ENCODE data around the gene KIF3B. TPM values are rescaled to one million over a fixed set of nuclear protein-coding genes. Genes with fewer than 3 reads are reported as not detected.
"Not testable (repeated sequence)": the region's sequence is repeated elsewhere in the genome, so short reads cannot be mapped to it uniquely, and the experiment has no call there.

KIF3B gene
- total RNA-seq, 1 donor from 2014 or later: 92.5 TPM

GRCh38 chr20:32333181-32333987, 55.9 kb downstream of the KIF3B start:
- DNase-seq: no peak

- DNase-seq: peak; percentile 11
These were observed 56.8 kb downstream of the KIF3B start for GRCh38 chr20:32333988-32334885.

- DNase-seq: no peak
These were observed 59.5 kb downstream of the KIF3B start for GRCh38 chr20:32336918-32337347.

GRCh38 chr20:32337937-32338661, 60.6 kb downstream of the KIF3B start:
- DNase-seq: no peak

- DNase-seq: no peak
These were observed 61.2 kb downstream of the KIF3B start for GRCh38 chr20:32338665-32339064.

DNA sequence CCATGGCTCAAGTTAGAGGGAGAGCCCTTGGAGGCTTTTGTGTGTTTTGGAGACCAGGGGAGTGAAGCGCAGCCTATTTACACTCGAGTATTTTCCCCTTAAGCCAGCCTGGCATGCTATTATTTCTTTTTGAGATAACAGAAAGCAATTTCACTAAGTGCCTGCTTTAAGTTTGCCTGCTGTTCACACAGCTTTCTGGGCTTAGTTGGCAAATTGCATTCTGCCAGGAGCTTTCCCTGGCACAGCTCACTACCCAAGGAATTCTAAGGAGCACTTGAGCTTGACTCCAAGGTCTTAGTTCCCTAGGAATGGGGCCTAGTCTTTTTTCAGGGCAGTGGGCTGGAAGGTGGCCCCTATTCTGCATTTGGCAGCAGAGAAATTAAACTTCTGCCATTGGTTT, 61.7 kb downstream of the KIF3B start:
- no peak for DNase-seq

DNA sequence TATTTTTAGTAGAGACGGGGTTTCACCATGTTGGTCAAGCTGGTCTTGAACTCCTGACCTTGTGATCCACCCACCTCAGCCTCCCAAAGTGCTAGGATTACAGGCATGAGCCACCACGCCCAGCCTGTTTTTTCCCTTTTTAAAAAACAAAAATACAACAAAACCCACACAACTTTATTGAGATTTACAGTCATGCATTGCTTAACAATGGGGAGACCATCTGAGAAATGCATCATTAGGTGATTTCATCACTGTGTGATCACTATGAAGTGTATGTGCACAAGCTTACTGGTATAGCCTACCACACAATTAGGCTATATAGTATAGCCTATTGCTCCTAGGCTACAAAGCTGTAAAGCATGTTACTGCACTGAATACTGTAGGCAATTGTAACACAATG, 63.6 kb downstream of the KIF3B start:
- not testable (repeated sequence) for DNase-seq

- no peak for DNase-seq
These were observed 66.0 kb downstream of the KIF3B start for GRCh38 chr20:32343439-32343838.

DNA sequence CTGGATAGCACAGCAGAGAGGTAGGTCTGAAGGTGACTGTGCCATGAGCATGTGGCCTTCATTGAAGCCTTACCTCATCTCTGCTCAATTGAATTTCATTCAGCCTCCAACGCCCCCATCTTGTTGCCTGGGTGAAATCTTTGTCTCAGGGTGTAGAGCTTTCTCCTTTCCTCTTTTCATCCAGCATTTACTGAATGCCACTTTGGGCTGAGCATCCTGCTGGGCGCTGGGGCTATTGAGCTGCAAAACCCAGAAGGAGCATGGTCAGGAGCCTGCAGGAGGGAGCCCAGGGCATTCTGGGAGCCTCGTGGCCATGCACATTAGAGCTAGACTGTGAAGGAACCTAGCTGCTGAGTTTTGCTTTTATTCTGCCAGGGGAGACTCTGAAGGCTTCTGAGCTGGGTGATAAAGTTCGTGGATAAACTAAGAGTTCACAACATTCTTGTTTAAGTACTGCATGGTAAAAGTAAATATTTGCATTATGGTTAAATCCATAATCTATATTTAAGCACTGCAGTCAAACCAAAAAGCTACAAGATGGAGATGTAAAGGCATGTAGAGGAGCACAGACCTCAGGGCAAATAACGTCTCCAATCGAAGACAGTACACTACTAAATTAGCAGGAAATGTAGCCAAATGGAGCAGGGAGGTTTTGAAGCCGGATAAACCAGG, 67.5 kb downstream of the KIF3B start:
- DNase-seq: no peak

DNA sequence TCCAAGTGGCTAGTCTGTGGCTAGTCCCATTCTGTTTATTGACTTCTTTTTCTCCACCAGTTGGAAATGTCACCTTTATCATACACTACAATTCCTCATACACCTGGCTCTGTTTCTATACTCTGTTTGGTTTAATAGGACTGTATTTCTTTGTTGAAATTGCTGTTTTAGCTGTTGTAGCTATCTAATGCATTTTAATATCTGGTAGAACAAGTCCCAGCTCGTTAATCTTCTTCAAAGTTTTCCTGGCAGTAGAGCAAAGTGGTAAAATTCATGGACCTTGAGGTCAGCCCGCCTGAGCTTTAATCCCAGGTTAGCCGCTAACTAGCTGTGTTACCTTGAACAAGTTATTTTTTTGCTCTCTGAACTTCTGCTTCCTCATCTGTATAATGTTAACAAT, 70.8 kb downstream of the KIF3B start:
- DNase-seq: no peak

DNA sequence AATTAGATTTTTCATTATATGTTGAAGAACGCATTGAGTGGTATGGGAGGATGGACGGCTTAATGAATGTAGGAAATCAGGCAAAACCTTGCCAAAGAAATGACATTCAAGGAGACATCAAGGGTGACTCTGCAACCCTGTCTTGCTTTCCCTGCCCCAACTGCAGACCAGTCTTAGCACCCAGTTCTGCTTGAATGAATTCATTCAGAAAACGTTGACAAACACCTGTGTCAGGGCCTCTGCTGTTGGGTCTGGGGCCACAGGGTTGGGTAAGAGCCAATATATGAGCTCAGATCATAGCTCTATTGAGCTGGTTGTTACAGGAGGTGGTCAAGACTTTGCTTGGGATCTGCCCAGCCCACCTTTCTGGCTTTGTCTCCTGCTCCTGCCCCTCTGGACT, 73.0 kb downstream of the KIF3B start:
- DNase-seq: no peak

GRCh38 chr20:32352121-32352720, 74.8 kb downstream of the KIF3B start:
- DNase-seq: no peak

DNA sequence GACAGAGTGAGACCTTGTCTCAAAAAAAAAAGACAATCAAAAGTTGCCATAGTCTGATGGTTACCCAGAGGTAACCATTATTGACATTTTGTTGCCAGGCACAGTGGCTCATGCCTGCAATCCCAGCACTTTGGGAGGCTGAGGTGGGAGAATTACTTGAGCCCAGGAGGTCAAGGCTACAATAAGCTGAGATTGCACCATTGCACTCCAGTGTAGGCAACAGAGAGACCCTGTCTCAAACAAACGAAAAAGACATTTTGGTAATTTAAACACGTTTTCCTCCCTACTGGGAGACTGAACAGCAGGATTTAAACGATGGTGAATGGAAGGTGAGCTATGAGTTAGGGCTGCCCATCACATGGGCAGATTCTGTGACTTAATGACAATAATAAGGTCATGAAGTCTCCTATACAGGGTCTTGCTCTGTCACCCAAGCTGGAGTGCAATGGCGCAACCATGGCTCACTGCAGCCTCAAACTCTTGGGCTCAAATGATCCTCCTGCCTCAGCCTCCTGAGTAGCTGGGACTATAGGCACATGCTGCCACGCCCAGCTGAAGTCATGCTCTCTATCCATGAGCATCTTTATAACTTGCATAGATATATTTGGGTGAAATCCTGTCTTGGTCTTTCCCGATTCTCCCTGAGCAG, 76.5 kb downstream of the KIF3B start:
- DNase-seq: no peak

- DNase-seq: no peak
These were observed 77.4 kb downstream of the KIF3B start for GRCh38 chr20:32354592-32355416.

GRCh38 chr20:32355417-32355841, 78.0 kb downstream of the KIF3B start:
- no peak for DNase-seq

DNA sequence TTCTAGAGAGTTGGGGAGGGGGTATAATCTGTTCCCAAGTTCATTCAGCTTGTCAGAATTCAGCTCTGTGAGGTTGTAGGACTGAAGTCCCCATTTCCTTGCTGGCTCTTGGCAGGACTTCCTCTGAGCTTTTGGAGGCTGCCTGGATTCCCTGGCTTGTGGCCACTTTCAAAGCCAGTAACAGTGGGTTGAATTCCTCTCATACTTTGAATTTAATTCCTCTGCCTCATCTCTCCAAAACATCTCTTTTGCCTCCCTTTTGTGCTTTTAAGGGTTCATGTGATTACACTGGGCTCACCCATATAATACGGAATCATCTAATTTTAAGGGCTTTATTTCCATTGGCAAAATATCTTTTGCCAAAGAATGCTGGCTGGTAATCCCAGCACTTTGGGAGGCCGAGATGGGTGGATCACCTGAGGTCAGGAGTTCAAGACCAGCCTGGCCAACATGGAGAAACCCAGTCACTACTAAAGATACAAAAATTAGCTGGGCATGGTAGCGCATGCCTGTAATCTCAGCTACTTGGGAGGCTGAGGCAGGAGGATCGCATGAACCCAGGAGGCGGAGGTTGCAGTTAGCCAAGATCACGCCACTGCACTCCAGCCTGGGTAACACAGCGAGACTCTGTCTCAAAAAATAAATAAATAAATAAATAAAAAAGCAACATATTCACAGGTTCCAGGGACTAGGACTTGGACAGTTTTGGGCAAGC, 78.6 kb downstream of the KIF3B start:
- not testable (repeated sequence) for DNase-seq

DNA sequence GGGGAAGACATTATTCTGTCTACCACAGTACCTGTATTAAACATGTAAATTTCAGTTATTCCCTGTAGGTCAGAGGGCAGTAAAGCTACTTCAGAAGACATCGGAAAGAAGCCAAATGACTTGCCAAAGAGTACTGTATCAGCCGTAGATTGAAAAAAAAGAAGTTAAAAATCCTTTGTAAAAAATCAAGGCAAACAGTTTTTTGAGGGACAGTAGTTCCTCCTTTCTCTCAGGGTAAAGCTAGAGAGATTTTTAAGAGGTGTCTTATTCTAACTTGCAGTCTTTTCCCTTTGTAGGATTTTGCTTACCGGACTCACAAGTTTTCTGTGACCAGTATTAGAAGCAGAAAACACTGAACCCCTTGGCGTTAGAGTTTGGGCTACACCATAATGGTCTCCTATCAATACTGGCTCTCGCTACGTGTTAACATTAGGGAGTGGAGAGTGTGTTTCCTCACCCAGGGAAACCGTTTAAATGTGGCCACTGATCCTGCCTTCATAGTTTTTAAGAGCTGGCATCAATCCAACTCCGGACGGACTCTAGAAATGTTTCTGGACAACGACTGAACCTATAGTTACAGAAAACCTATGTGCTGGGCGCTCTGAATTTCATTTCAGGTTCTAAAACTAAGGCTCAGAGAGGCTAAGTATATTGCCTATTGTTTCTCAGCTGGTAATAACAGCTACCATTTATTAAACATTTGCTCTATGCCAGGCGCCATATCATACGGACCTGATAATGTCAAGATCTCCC, 79.3 kb downstream of the KIF3B start:
- no peak for DNase-seq

DNA sequence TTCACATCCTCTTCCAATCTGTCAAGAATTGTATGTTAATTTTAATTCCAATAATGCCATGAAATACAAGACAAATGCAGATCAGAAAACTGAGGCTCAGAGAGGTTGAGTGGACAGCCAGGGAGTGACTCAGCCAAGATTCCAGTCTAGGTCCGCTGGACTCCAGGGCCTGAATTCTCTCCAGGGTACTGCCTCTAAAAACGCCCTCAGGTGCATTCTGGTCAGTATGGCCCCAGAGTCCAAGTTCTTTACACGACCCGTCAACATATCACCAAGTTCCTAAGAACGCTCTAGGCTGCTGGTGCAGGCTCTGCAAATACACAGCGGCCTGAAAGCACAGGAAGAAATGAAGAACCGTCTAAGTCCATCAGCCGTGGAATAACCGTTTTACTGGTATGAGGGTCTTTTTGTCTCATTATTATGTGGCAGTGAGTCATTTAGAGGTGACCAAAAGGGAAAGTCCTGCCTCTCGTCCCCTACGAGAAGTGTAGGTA, 80.0 kb downstream of the KIF3B start:
- DNase-seq: no peak
